HepG2 (cell line): Measurements from ENCODE around the gene SLC12A5. TPM values are rescaled to one million over a fixed set of nuclear protein-coding genes. Genes with fewer than 3 reads are reported as not detected.
A peak's percentile ranks its signal among the peaks of the same experiment; 100 is the strongest.

ENCODE experiments used
- ETV5 ChIP-seq: IDR thresholded peaks from 2 replicates; pipeline ENCODE4 v1.6.1; 2018; ENCODE audit warnings: missing biosample characterization, missing genetic modification reagents, inconsistent platforms, borderline replicate concordance
- HIVEP1 ChIP-seq: sonication (generic); formaldehyde crosslinking; IDR thresholded peaks from 2 replicates; pipeline ENCODE4 v1.4.0; 2020; ENCODE audit warnings: mild to moderate bottlenecking, missing genetic modification reagents
- HNF1A ChIP-seq, 2 experiments: sonication (generic) in 1 of 2; formaldehyde crosslinking in 1 of 2; IDR thresholded peaks; 2 replicates each; pipeline versions ENCODE4 v1.4.0 to v1.6.1; 2016 to 2020; ENCODE audit warnings: borderline replicate concordance in 1 of 2, low read depth in 1 of 2, mild to moderate bottlenecking in 1 of 2, missing genetic modification reagents in 1 of 2
- HNRNPL ChIP-seq: fragments of 200-400 bp; formaldehyde crosslinking; IDR thresholded peaks from 2 replicates; pipeline ENCODE4 v1.6.1; 2017; ENCODE audit warnings: mild to moderate bottlenecking, low read depth, low read length
- NFKB2 ChIP-seq: sonication (generic); formaldehyde crosslinking; IDR thresholded peaks from 2 replicates; pipeline ENCODE4 v1.4.0; 2020; ENCODE audit warnings: missing genetic modification reagents, borderline replicate concordance
- RERE ChIP-seq: IDR thresholded peaks from 2 replicates; pipeline ENCODE4 v1.6.1; 2016; ENCODE audit warnings: low read depth, missing genetic modification reagents, missing compliant biosample characterization
- RNF2 ChIP-seq: fragments of 450-650 bp; conservative IDR thresholded peaks from 2 replicates; pipeline ENCODE4 v1.6.1; 2016; ENCODE audit warnings: low read depth
- RORA ChIP-seq: sonication (generic); formaldehyde crosslinking; IDR thresholded peaks from 2 replicates; pipeline ENCODE4 v1.5.0; 2020; ENCODE audit warnings: mild to moderate bottlenecking, missing genetic modification reagents, moderate library complexity
- TCF12 ChIP-seq, 2 experiments: fragments of 450-650 bp in 1 of 2; sonication (generic) in 1 of 2; formaldehyde crosslinking in 1 of 2; IDR thresholded peaks; 2 replicates each; pipeline versions ENCODE4 v1.6.1 to v1.8.0; 2017 to 2022; ENCODE audit warnings: antibody characterized with exemption in 1 of 2, mild to moderate bottlenecking in 1 of 2, missing genetic modification reagents in 1 of 2, moderate library complexity in 1 of 2
- TSC22D2 ChIP-seq: sonication (generic); formaldehyde crosslinking; IDR thresholded peaks from 2 replicates; pipeline ENCODE4 v1.5.1; 2020; ENCODE audit warnings: missing genetic modification reagents, mild to moderate bottlenecking, borderline replicate concordance
- ZBTB46 ChIP-seq: sonication (generic); formaldehyde crosslinking; IDR thresholded peaks from 2 replicates; pipeline ENCODE4 v1.4.0; 2020; ENCODE audit warnings: mild to moderate bottlenecking, missing genetic modification reagents, borderline replicate concordance
- ZMYM3 ChIP-seq: sonication (generic); formaldehyde crosslinking; IDR thresholded peaks from 2 replicates; pipeline ENCODE4 v1.5.1; 2020; ENCODE audit warnings: mild to moderate bottlenecking, missing genetic modification reagents
- ZNF333 ChIP-seq: sonication (generic); formaldehyde crosslinking; IDR thresholded peaks from 2 replicates; pipeline ENCODE4 v1.4.0; 2020; ENCODE audit warnings: mild to moderate bottlenecking, missing genetic modification reagents, borderline replicate concordance
- ZNF577 ChIP-seq: sonication (generic); formaldehyde crosslinking; IDR thresholded peaks from 2 replicates; pipeline ENCODE4 v1.4.0; 2020; ENCODE audit warnings: mild to moderate bottlenecking, low read depth, missing genetic modification reagents, borderline replicate concordance
- ZNF614 ChIP-seq: IDR thresholded peaks from 2 replicates; pipeline ENCODE4 v1.6.1; 2018; ENCODE audit warnings: missing biosample characterization, missing genetic modification reagents, inconsistent platforms, borderline replicate concordance
- ZNF883 ChIP-seq: sonication (generic); formaldehyde crosslinking; IDR thresholded peaks from 2 replicates; pipeline ENCODE4 v1.5.1; 2020; ENCODE audit warnings: mild to moderate bottlenecking, missing genetic modification reagents; ENCODE audit errors: not compliant biosample characterization
- polyA plus RNA-seq, 8 experiments: library from polyadenylated mRNA; depleted of rRNA in 3 of 8; stranded (reverse) in 7 of 8; unstranded in 1 of 8; fragments of >200 nt; fragmentation: Illumina TruSeq in 4 of 8; extraction: Trizol in 4 of 8; gene quantifications; 2 replicates each; pipeline versions ENCODE4 v1.2.1 to v1.2.3, GENCODE V29; 2011 to 2016; ENCODE audit warnings: low read depth in 4 of 8, missing spikeins in 1 of 8, mixed read lengths in 1 of 8; ENCODE audit not compliant: insufficient read depth in 1 of 8
- total RNA-seq, 5 experiments: library from RNA; depleted of rRNA; stranded (reverse); fragments of >200 nt; fragmentation: Illumina TruSeq; extraction: Trizol; gene quantifications; 2 replicates each; pipeline ENCODE4 v1.2.3, GENCODE V29; 2016; ENCODE audit warnings: low read depth in 1 of 5

The SLC12A5 gene
- total and polyA plus RNA-seq, 2 of the 13 experiments (the other 11 are each of a cell fraction or from before 2014, with no cell fraction given), result 4.3 to 5.4 TPM

GRCh38 chr20:45993197-45993951 lies 35.6 kb upstream of the SLC12A5 start (continued):
- no peak for TF ChIP-seq HNF1A (IDR thresholded peaks at IDR 0.05; ENCODE audit: low read depth)
- TF ChIP-seq HNF1A (CRISPR knock-in tag; IDR thresholded peaks at IDR 0.05; ENCODE audit: borderline replicate concordance), result 0 out of 2 replicates have a peak, but pooled peaks have one; percentile 20
- TF ChIP-seq ZNF577 (CRISPR knock-in tag), result no peak
- 0 out of 2 replicates have a peak, but pooled peaks have one; percentile 35 for TF ChIP-seq ZMYM3 (CRISPR knock-in tag)
- TF ChIP-seq RERE (CRISPR knock-in tag), result no peak
- no peak for TF ChIP-seq TSC22D2
- TF ChIP-seq TCF12 (IDR thresholded peaks at IDR 0.05), result no peak
- no peak for TF ChIP-seq TCF12 (CRISPR knock-in tag; IDR thresholded peaks at IDR 0.05)
- TF ChIP-seq ZNF333 (CRISPR knock-in tag), result no peak
- no peak for TF ChIP-seq ZNF614 (CRISPR knock-in tag)
- no peak for TF ChIP-seq RNF2
- TF ChIP-seq HIVEP1 (CRISPR knock-in tag), result no peak
- no peak for TF ChIP-seq RORA (CRISPR knock-in tag)
- no peak for TF ChIP-seq HNRNPL
- TF ChIP-seq ETV5 (CRISPR knock-in tag), result no peak
- no peak for TF ChIP-seq ZBTB46 (CRISPR knock-in tag)
- TF ChIP-seq NFKB2 (CRISPR knock-in tag), result no peak
- peak; percentile 36 for TF ChIP-seq ZNF883 (CRISPR knock-in tag)
